ENCODE measurements around the gene HTD2.

Gene HTD2

GRCh38 chr3:58357402-58357801 is 51.1 kb downstream of the HTD2 start:
- no peak for DNase-seq (ENCODE audit: low read depth)

- DNase-seq (ENCODE audit: low read depth), result no peak
Observed at GRCh38 chr3:58358092-58358491, 51.8 kb downstream of the HTD2 start.

GRCh38 chr3:58358808-58359207 is 52.5 kb downstream of the HTD2 start:
- DNase-seq (ENCODE audit: low read depth), result no peak

GRCh38 chr3:58359621-58360020 is 53.3 kb downstream of the HTD2 start:
- no peak for DNase-seq (ENCODE audit: low read depth)

- no peak for DNase-seq (ENCODE audit: low read depth)
Observed at GRCh38 chr3:58361866-58362265, 55.5 kb downstream of the HTD2 start.

- DNase-seq (ENCODE audit: low read depth), result no peak
Observed at GRCh38 chr3:58366699-58367098, 60.4 kb downstream of the HTD2 start.

GRCh38 chr3:58369038-58369437 is 62.7 kb downstream of the HTD2 start:
- DNase-seq (ENCODE audit: low read depth), result no peak
